Chondrocyte (in vitro differentiated cells): ENCODE data around the gene DOK7. TPM values are rescaled to one million over a fixed set of nuclear protein-coding genes. Genes with fewer than 3 reads are reported as not detected.

ENCODE experiments used
- DNase-seq: peaks from one replicate; pipeline ENCODE4 v3.0.0; 2021; ENCODE audit warnings: mixed read lengths, low spot score
- H3K27ac Mint-ChIP-seq: one replicate; pipeline ENCODE4 v1.8.0; 2021; ENCODE audit warnings: mild to moderate bottlenecking, moderate library complexity, mixed read lengths; ENCODE audit not compliant: unreplicated experiment
- H3K27me3 Mint-ChIP-seq: 2 replicates; pipeline ENCODE4 v1.8.0; 2021; ENCODE audit warnings: low read depth, mixed read lengths
- H3K36me3 Mint-ChIP-seq: 2 replicates; pipeline ENCODE4 v1.8.0; 2021; ENCODE audit warnings: low read depth, mixed read lengths
- H3K4me1 Mint-ChIP-seq: 2 replicates; pipeline ENCODE4 v1.8.0; 2021; ENCODE audit warnings: low read depth, mild to moderate bottlenecking, mixed read lengths
- H3K4me3 Mint-ChIP-seq: one replicate; pipeline ENCODE4 v1.8.0; 2021; ENCODE audit warnings: mild to moderate bottlenecking, moderate library complexity, mixed read lengths; ENCODE audit not compliant: unreplicated experiment
- H3K9me3 Mint-ChIP-seq: 2 replicates; pipeline ENCODE4 v1.8.0; 2021; ENCODE audit warnings: low read depth, mixed read lengths
- total RNA-seq: library from RNA; stranded (reverse); gene quantifications from 3 replicates; pipeline ENCODE4 v1.2.1, GENCODE V29; 2021
- TF ChIP-seq, protein P1 (sequence below): fragments of 200-600 bp; sonication (generic); IDR thresholded peaks from 2 replicates; pipeline ENCODE4 v1.5.0; 2021; ENCODE audit warnings: antibody characterized with exemption, mild to moderate bottlenecking, moderate library complexity

The DOK7 gene
- total RNA-seq, 1 donor from 2014 or later = 0.37 TPM

- H3K4me3 Mint-ChIP-seq = no peak overlapping the region
- H3K36me3 Mint-ChIP-seq = no peaks in the 10 kb centered on the region
- TF ChIP-seq, protein P1, sequence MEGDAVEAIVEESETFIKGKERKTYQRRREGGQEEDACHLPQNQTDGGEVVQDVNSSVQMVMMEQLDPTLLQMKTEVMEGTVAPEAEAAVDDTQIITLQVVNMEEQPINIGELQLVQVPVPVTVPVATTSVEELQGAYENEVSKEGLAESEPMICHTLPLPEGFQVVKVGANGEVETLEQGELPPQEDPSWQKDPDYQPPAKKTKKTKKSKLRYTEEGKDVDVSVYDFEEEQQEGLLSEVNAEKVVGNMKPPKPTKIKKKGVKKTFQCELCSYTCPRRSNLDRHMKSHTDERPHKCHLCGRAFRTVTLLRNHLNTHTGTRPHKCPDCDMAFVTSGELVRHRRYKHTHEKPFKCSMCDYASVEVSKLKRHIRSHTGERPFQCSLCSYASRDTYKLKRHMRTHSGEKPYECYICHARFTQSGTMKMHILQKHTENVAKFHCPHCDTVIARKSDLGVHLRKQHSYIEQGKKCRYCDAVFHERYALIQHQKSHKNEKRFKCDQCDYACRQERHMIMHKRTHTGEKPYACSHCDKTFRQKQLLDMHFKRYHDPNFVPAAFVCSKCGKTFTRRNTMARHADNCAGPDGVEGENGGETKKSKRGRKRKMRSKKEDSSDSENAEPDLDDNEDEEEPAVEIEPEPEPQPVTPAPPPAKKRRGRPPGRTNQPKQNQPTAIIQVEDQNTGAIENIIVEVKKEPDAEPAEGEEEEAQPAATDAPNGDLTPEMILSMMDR = no peak
- H3K4me1 Mint-ChIP-seq = peaks cover 8% of the 10 kb centered on the region
- no peak for DNase-seq
- peaks cover 1% of the 10 kb centered on the region for H3K9me3 Mint-ChIP-seq
- no peak overlapping the region for H3K27ac Mint-ChIP-seq
- peaks cover under 1% of the 10 kb centered on the region for H3K27me3 Mint-ChIP-seq
These were observed 2.0 kb downstream of the DOK7 start for GRCh38 chr4:3464911-3465697.

DNA sequence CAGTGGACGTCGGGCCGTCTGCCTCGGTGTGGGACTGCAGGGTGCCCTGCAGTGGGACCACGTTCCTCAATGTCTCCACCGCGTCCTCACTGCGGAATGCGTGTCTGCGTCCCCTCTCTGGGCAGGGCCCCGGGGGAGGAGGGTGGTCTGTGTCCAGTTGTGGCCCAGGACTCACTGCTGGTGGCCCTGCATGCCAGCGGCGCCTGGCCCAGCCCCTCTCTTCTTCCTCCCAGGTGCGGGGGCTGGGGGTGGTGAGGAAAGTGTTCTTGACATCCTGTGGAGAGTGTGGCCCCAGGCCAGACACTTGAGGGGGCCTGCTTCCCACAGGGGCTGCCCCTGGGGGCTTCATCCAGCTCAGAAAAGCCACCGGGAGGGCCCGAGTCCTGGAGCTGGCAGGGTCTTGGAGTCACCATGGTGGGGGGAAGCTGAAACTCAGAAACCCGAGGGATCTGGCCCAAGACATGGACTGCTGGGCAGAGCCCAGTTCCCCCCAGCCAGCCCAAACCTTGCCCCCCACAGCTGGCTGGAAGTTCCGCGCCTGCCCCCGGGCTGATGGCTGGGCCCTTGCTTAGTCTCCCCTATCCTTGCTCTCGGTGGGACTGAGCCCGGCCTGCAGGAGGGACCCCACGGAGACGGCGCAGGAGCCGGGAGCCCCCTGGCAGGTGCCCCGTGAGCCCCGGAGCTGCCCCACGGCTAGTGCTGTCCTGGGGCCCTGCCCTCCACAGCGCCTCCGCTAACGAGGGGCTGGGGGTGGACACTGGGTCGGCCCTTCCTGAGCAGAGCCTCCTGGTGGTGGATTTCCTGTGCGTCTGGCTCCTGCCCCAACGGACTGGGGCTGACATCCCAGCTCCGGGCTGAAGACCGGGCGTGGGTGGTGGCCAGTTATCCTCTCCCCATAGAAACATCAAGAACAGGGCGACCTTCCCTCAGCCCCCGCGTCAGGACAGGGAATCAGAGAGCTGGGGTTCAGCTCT is 2.9 kb downstream of the DOK7 start:
- H3K36me3 Mint-ChIP-seq = no peaks in the 10 kb centered on the region
- peaks cover 8% of the 10 kb centered on the region for H3K4me1 Mint-ChIP-seq
- DNase-seq = no peak
- peaks cover 6% of the 10 kb centered on the region for H3K27me3 Mint-ChIP-seq
- no peak overlapping the region for H3K27ac Mint-ChIP-seq
- TF ChIP-seq, protein P1 = peak; percentile 63
- no peaks in the 10 kb centered on the region for H3K9me3 Mint-ChIP-seq
- H3K4me3 Mint-ChIP-seq = no peak overlapping the region

DNA sequence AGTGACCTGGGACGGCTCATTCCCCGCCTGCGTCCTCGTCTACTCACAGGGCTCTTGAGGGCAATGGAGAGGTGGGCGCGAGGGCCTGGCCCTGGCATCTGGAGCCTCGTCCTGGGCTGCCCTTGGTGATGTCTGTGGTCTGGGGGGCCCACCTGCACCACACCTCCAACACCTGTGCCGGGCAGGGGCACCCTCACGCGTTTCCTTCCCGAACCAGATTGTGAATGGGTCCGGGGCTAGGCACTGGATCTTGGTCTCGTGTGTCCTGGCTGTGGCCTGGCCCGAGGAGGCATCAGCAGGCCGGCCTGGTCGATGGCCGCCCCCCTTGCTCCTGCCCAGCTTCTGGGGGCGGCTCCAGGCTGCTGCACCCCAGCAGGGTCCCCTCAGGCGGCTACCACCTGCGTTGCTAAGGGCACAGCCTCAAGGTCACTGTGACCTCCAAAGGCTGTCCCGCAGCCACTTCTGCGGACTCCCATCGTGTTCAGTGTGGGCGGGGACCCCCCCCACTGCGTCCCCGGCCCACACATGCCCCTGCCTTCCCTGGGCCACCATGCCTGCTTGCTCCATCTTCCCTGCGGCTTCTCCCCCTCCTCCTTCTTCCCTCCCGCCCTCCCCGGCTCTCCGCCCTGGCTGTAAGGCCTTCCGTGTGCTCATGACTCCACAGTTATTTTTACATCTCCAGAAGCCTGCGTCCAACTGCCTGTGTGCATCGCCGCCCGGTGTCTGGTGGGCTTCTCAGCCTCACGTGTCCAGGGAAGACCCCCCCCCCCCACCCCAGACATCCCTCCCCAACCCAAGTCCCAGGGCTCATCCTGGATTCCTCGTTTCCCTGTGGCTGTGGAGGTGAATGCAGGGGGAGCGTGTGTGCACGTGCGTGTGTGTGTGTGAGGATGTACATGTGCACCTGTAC is 3.8 kb downstream of the DOK7 start:
- Mint-ChIP-seq H3K27me3 (peaks cover 6% of the 10 kb centered on the region), H3K36me3 (no peaks in the 10 kb centered on the region), H3K4me1 (peaks cover 7% of the 10 kb centered on the region), H3K9me3 (no peaks in the 10 kb centered on the region), H3K4me3 (no peak overlapping the region), H3K27ac (no peak overlapping the region)
- DNase-seq = peak; percentile 93
- TF ChIP-seq, protein P1 = no peak

DNA sequence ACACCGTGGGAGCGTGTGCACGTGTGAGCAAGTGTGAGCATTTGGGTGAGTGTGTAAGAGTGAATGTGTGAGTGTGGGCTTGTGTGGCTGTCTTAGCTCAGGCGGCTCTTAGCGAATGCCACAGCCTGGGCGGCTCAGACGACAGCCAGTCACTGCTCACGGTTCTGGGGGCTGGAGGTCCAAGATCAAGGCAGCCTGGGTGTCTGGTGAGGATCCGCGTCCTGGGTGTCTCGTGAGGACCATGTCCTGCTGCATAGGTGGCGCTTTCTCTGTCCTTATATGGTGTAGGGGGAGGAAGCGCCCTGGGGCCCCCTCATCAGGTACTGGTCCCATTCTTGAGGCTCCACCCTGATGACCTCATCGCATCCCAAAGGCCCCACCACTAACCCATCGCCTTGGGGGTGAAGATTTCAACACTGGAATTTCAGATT is 4.5 kb downstream of the DOK7 start:
- no peaks in the 10 kb centered on the region for H3K36me3 Mint-ChIP-seq
- peak; percentile 92 for DNase-seq

More for the DNA sequence above, 4.5 kb downstream of the DOK7 start:
- TF ChIP-seq, protein P1 = no peak
- H3K27me3 Mint-ChIP-seq = peaks cover 6% of the 10 kb centered on the region
- no peak overlapping the region for H3K27ac Mint-ChIP-seq
- H3K9me3 Mint-ChIP-seq = no peaks in the 10 kb centered on the region
- H3K4me3 Mint-ChIP-seq = no peak overlapping the region
- peaks cover 2% of the 10 kb centered on the region for H3K4me1 Mint-ChIP-seq
